ENCODE data around the gene RNH1. TPM values are rescaled to one million over a fixed set of nuclear protein-coding genes. Genes with fewer than 3 reads are reported as not detected.

RNH1 gene
- total RNA-seq, 1 experiment from 2014 or later, result 60.0 TPM

GRCh38 chr11:504053-504993 lies 2.7 kb downstream of the RNH1 start:
- TF ChIP-seq CTCF (conservative IDR thresholded peaks at IDR 0.05), result no peak
- Histone ChIP-seq H3K4me1 (ENCODE audit: insufficient read depth, low read length) (no peaks in the 10 kb centered on the region), H3K9me3 (ENCODE audit: control insufficient read depth, low read depth, low read length) (no peaks in the 10 kb centered on the region), H2BK12ac (ENCODE audit: insufficient read length, low read depth, low read length) (no peak overlapping the region), H3K27me3 (ENCODE audit: insufficient read depth, low read length) (no peaks in the 10 kb centered on the region; the same call in 1 of the 2 replicates), H3K23ac (ENCODE audit: insufficient read length, low read depth, low read length) (no peak overlapping the region), H2BK15ac (ENCODE audit: low read depth, low read length) (no peak overlapping the region), H3K79me1 (ENCODE audit: insufficient read depth, low read depth, low read length, poor library complexity, severe bottlenecking) (no peaks in the 10 kb centered on the region), H4K20me1 (ENCODE audit: control insufficient read depth, insufficient read depth, insufficient read length) (no peaks in the 10 kb centered on the region), H3K9ac (ENCODE audit: extremely low read depth, insufficient read length, low read length) (no peak overlapping the region), H3K27ac (ENCODE audit: insufficient read length, low read depth, low read length) (no peak overlapping the region), H3K4me2 (ENCODE audit: insufficient read depth, insufficient read length, low read length) (no peak overlapping the region), H3K79me2 (ENCODE audit: insufficient read depth, low read length) (peaks cover 2% of the 10 kb centered on the region; the same call in 1 of the 2 replicates), H3K56ac (ENCODE audit: insufficient read length, low read depth, low read length) (no peak overlapping the region), H2AK5ac (ENCODE audit: insufficient read length, low read length) (no peak overlapping the region), H3K18ac (ENCODE audit: insufficient read length, low read depth, low read length) (no peak overlapping the region), H3K23me2 (ENCODE audit: insufficient read length, low read depth, low read length, poor library complexity, severe bottlenecking) (peaks cover 16% of the 10 kb centered on the region), H4K8ac (replicated peaks; ENCODE audit: insufficient read length, low read depth, low read length) (no peak overlapping the region), H4K5ac (ENCODE audit: insufficient read length, low read depth, low read length) (no peak overlapping the region), H3K4ac (ENCODE audit: low read depth, low read length) (no peak overlapping the region), H2AFZ (ENCODE audit: low read length) (no peak overlapping the region), H3T11ph (ENCODE audit: low read length) (no peak overlapping the region), H2BK120ac (ENCODE audit: low read depth, low read length, poor library complexity, severe bottlenecking) (no peak overlapping the region), H2BK20ac (ENCODE audit: low read depth, low read length, poor library complexity, severe bottlenecking) (no peak overlapping the region), H4K91ac (ENCODE audit: insufficient read length, low read depth, low read length) (no peak overlapping the region), H3K14ac (ENCODE audit: insufficient read depth, low read length) (no peak overlapping the region), H2BK5ac (ENCODE audit: insufficient read length, low read length) (no peak overlapping the region)
- Mint-ChIP-seq H3K4me3 (peak overlapping the region; percentile 62 to 93; a peak in 2 of 5 replicates), H3K36me3 (ENCODE audit: insufficient read depth in 1 of 3, low read depth in 3 of 3) (peaks cover 15 to 26% (median 21%) of the 10 kb centered on the region in 3 experiments; a peak in 6 of 7 replicates), H3K9me3 (no peaks in the 10 kb centered on the region), H3K27me3 (ENCODE audit: low read depth) (no peaks in the 10 kb centered on the region; the same call in none of the 2 replicates), H3K27ac (no peak overlapping the region), H3K4me1 (peaks cover 3 to 9% of the 10 kb centered on the region in 2 experiments; a peak in 2 of 4 replicates)
- no peak for DNase-seq
- WGBS (ENCODE audit: extremely low coverage, insufficient read length, low lambda C conversion rate), result no CpG with 5 or more reads among the region's 72 CpGs
